ENCODE results near the gene PTGDS. TPM values are rescaled to one million over a fixed set of nuclear protein-coding genes. Genes with fewer than 3 reads are reported as not detected.

PTGDS gene
- polyA plus RNA-seq, 1 donor from 2014 or later = 2.0 TPM

DNA sequence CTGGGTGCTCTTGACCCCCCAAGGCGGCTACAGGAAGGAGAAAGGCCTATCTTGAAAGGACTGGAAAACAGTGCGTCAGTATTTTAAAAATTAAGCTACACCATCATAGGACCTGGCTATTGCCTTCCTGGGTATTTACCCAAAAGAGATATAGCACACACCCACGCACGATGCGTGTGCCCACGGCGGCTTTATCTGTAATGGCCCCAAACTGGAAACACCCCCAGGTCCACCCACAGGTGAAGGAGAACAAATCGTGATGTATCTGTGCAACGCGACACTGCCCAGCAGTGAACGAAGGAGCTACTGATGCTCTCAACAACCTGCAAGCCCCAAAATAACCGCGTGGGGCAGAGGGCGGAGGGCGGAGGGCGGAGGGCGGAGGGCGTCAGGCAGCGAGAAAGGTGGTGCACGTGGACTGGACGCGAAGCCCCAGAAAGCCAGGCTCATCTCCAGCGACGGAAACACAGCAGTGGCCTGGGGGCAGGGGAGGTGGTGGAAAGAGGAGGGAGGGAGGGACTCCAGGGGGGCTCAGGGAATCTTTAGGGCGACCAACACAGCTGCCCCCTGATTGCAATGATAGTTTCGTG lies 12.4 kb upstream of the PTGDS start:
- no peaks in the 10 kb centered on the region for H4K20me1 ChIP-seq (ENCODE audit: insufficient read depth)
- no peaks in the 10 kb centered on the region for H3K79me2 ChIP-seq (replicated peaks; ENCODE audit: insufficient read depth, low read length)
- no peaks in the 10 kb centered on the region for H3K36me3 ChIP-seq (ENCODE audit: insufficient read depth, low read length)
- no peaks in the 10 kb centered on the region for H3K9me3 ChIP-seq (ENCODE audit: low read length)
- H2AFZ ChIP-seq (ENCODE audit: low read depth, low read length) = no peak overlapping the region
- TF ChIP-seq, protein P1, sequence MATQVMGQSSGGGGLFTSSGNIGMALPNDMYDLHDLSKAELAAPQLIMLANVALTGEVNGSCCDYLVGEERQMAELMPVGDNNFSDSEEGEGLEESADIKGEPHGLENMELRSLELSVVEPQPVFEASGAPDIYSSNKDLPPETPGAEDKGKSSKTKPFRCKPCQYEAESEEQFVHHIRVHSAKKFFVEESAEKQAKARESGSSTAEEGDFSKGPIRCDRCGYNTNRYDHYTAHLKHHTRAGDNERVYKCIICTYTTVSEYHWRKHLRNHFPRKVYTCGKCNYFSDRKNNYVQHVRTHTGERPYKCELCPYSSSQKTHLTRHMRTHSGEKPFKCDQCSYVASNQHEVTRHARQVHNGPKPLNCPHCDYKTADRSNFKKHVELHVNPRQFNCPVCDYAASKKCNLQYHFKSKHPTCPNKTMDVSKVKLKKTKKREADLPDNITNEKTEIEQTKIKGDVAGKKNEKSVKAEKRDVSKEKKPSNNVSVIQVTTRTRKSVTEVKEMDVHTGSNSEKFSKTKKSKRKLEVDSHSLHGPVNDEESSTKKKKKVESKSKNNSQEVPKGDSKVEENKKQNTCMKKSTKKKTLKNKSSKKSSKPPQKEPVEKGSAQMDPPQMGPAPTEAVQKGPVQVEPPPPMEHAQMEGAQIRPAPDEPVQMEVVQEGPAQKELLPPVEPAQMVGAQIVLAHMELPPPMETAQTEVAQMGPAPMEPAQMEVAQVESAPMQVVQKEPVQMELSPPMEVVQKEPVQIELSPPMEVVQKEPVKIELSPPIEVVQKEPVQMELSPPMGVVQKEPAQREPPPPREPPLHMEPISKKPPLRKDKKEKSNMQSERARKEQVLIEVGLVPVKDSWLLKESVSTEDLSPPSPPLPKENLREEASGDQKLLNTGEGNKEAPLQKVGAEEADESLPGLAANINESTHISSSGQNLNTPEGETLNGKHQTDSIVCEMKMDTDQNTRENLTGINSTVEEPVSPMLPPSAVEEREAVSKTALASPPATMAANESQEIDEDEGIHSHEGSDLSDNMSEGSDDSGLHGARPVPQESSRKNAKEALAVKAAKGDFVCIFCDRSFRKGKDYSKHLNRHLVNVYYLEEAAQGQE (IDR thresholded peaks at IDR 0.05; ENCODE audit: borderline replicate concordance) = no peak
- TF ChIP-seq TAF1 (IDR thresholded peaks at IDR 0.05; ENCODE audit: low read depth) (no peak), SMC3 (conservative IDR thresholded peaks at IDR 0.05; ENCODE audit: poor library complexity) (no peak), POLR2AphosphoS5 (IDR thresholded peaks at IDR 0.05) (no peak), MXI1 (conservative IDR thresholded peaks at IDR 0.05; ENCODE audit: poor library complexity, severe bottlenecking) (no peak), RAD21 (conservative IDR thresholded peaks at IDR 0.05) (no peak), EP300 (conservative IDR thresholded peaks at IDR 0.05; ENCODE audit: poor library complexity, severe bottlenecking) (no peak), EZH2 (IDR thresholded peaks at IDR 0.05; ENCODE audit: borderline replicate concordance, insufficient read depth, low read length, poor library complexity, severe bottlenecking) (no peak)
- TF ChIP-seq, protein P2, sequence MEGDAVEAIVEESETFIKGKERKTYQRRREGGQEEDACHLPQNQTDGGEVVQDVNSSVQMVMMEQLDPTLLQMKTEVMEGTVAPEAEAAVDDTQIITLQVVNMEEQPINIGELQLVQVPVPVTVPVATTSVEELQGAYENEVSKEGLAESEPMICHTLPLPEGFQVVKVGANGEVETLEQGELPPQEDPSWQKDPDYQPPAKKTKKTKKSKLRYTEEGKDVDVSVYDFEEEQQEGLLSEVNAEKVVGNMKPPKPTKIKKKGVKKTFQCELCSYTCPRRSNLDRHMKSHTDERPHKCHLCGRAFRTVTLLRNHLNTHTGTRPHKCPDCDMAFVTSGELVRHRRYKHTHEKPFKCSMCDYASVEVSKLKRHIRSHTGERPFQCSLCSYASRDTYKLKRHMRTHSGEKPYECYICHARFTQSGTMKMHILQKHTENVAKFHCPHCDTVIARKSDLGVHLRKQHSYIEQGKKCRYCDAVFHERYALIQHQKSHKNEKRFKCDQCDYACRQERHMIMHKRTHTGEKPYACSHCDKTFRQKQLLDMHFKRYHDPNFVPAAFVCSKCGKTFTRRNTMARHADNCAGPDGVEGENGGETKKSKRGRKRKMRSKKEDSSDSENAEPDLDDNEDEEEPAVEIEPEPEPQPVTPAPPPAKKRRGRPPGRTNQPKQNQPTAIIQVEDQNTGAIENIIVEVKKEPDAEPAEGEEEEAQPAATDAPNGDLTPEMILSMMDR (IDR thresholded peaks at IDR 0.05; ENCODE audit: poor library complexity, severe bottlenecking) = no peak
- no peak overlapping the region for H3K27ac ChIP-seq (ENCODE audit: low read length)
- no peaks in the 10 kb centered on the region for H3F3A ChIP-seq (ENCODE audit: insufficient read depth, low read length, poor library complexity, severe bottlenecking)
- no peak overlapping the region for H3K9ac ChIP-seq (ENCODE audit: low read length)
- no peak overlapping the region for H3K4me2 ChIP-seq (ENCODE audit: low read length)
- H3K9me2 ChIP-seq (ENCODE audit: insufficient read depth, low read length) = no peaks in the 10 kb centered on the region
- no peak overlapping the region for H3K4me3 ChIP-seq (ENCODE audit: low read length)
- no peaks in the 10 kb centered on the region for H3K27me3 ChIP-seq (ENCODE audit: insufficient read depth, low read depth, low read length)

DNA sequence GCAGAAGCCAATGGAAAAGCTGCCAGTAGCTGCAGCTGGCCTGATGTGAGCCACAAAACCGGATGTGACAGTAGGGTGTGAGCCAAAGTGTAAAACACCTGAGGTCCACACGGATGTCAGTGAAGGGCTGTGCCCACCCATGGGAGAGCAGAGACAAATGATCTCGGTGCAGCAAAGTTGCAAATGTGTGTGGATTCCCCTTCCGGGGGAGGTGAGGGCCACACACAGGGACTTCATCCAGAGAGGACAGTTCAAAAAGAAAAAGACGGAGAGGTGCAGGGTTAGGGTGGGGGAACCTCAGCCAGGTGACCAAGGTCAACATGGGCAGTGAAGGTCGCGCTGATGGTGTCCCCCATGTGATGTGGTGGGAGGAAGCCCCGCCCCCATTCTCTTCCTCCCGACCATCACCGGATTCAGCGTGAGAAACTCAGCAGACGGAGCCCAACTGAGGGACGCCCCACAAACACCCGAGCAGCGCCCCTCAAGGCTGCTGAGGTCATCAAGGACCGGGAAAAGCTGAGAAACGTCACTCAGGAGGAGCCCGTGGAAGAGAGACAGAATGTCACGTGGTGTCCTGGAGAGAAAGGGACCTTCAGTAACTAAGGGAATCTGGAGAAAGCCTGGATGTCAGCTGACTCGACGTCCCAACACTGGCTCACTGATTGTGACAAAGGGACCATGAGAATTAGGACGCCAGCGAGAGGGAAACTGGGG lies 11.4 kb upstream of the PTGDS start:
- Histone ChIP-seq H3K27me3 (ENCODE audit: insufficient read depth, low read depth, low read length) (no peaks in the 10 kb centered on the region), H3K9ac (ENCODE audit: low read length) (no peak overlapping the region), H2AFZ (ENCODE audit: low read depth, low read length) (no peak overlapping the region), H4K20me1 (ENCODE audit: insufficient read depth) (no peaks in the 10 kb centered on the region), H3K79me2 (replicated peaks; ENCODE audit: insufficient read depth, low read length) (no peaks in the 10 kb centered on the region), H3K4me3 (ENCODE audit: low read length) (no peak overlapping the region), H3K27ac (ENCODE audit: low read length) (no peak overlapping the region), H3K9me3 (ENCODE audit: low read length) (no peaks in the 10 kb centered on the region), H3K36me3 (ENCODE audit: insufficient read depth, low read length) (no peaks in the 10 kb centered on the region), H3K9me2 (ENCODE audit: insufficient read depth, low read length) (no peaks in the 10 kb centered on the region), H3F3A (ENCODE audit: insufficient read depth, low read length, poor library complexity, severe bottlenecking) (no peaks in the 10 kb centered on the region), H3K4me2 (ENCODE audit: low read length) (no peak overlapping the region)
- TF ChIP-seq TAF1 (IDR thresholded peaks at IDR 0.05; ENCODE audit: low read depth) (no peak), RAD21 (conservative IDR thresholded peaks at IDR 0.05) (no peak), MXI1 (conservative IDR thresholded peaks at IDR 0.05; ENCODE audit: poor library complexity, severe bottlenecking) (no peak), EZH2 (IDR thresholded peaks at IDR 0.05; ENCODE audit: borderline replicate concordance, insufficient read depth, low read length, poor library complexity, severe bottlenecking) (no peak), SMC3 (conservative IDR thresholded peaks at IDR 0.05; ENCODE audit: poor library complexity) (no peak), EP300 (conservative IDR thresholded peaks at IDR 0.05; ENCODE audit: poor library complexity, severe bottlenecking) (no peak), POLR2AphosphoS5 (IDR thresholded peaks at IDR 0.05) (no peak)
- TF ChIP-seq, protein P1 (IDR thresholded peaks at IDR 0.05; ENCODE audit: borderline replicate concordance) = no peak
- TF ChIP-seq, protein P2 (IDR thresholded peaks at IDR 0.05; ENCODE audit: poor library complexity, severe bottlenecking) = no peak

Measured in neural cell (in vitro differentiated cells).